NCI-H146 treated with DMSO at 0.1 percent for 48 hours (cell line): ENCODE measurements around the gene MSH6.

Experiments used
- DNase-seq: peaks from one replicate; lab custom pipeline; 2025; ENCODE audit not compliant: unreplicated experiment; lab: John Stamatoyannopoulos, UW

Gene MSH6, protein sequence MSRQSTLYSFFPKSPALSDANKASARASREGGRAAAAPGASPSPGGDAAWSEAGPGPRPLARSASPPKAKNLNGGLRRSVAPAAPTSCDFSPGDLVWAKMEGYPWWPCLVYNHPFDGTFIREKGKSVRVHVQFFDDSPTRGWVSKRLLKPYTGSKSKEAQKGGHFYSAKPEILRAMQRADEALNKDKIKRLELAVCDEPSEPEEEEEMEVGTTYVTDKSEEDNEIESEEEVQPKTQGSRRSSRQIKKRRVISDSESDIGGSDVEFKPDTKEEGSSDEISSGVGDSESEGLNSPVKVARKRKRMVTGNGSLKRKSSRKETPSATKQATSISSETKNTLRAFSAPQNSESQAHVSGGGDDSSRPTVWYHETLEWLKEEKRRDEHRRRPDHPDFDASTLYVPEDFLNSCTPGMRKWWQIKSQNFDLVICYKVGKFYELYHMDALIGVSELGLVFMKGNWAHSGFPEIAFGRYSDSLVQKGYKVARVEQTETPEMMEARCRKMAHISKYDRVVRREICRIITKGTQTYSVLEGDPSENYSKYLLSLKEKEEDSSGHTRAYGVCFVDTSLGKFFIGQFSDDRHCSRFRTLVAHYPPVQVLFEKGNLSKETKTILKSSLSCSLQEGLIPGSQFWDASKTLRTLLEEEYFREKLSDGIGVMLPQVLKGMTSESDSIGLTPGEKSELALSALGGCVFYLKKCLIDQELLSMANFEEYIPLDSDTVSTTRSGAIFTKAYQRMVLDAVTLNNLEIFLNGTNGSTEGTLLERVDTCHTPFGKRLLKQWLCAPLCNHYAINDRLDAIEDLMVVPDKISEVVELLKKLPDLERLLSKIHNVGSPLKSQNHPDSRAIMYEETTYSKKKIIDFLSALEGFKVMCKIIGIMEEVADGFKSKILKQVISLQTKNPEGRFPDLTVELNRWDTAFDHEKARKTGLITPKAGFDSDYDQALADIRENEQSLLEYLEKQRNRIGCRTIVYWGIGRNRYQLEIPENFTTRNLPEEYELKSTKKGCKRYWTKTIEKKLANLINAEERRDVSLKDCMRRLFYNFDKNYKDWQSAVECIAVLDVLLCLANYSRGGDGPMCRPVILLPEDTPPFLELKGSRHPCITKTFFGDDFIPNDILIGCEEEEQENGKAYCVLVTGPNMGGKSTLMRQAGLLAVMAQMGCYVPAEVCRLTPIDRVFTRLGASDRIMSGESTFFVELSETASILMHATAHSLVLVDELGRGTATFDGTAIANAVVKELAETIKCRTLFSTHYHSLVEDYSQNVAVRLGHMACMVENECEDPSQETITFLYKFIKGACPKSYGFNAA (N-terminal part only)

DNA sequence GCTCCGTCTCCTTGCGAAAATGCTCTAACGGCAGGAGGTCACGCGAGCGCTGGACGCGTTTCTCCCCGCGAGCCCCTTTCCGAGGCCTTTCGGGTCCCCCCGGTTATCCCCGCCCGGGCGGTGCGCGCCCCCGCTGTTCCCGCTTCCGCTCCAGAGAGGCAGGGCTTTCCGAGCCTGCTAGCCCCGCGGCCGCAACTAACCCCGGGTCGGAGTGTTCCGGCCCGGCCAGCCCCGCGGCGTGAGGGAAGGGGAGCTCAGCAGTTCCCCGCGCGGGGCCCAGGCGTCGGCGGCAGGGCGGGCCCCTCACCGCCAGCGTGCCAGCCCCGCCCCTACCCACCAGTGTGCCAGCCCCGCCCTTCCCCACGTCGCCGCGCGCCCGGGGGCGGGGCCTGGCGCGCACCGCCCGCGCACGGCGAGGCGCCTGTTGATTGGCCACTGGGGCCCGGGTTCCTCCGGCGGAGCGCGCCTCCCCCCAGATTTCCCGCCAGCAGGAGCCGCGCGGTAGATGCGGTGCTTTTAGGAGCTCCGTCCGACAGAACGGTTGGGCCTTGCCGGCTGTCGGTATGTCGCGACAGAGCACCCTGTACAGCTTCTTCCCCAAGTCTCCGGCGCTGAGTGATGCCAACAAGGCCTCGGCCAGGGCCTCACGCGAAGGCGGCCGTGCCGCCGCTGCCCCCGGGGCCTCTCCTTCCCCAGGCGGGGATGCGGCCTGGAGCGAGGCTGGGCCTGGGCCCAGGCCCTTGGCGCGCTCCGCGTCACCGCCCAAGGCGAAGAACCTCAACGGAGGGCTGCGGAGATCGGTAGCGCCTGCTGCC is at the start of gene MSH6:
TSS of gene MSH6 (plus strand) at position 475 of the 815 bp plus-strand sequence. CDS start at position 564, 89 bp downstream.
- peak; percentile 74 for DNase-seq

DNA sequence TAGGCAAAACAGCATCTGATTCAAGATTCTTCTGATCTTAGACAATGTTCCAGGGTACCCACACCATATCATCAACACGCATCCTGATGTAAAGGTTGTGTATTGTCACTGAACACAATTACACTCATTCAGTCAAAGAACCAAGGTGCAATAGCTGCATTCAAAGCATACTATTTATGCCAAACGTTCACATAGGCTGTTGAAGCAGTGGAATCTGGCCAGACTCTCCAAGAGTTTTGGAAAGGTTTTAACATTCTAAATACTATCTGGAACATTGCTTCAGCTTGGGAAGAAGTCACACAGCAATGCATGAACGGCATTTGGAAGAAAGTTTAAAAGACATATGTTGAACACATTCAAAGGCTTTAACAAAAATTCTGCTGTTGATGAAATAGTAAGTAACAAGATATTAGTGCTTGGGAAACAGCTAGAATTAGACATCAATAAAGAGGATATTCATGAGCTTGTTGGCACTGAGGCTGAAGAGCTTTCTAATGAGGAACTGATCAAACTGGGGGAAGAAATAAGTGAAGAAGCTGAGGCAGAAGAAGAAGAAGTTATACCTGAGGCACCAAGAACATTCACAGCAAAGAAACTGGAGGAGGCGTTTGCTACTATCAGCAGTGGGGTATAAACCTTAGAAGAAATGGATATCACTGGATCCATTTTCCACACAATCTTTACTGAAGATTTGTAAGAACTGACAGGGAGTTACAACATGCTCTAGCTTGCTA is 47.6 kb upstream of the MSH6 start:
- DNase-seq, result no peak

DNA sequence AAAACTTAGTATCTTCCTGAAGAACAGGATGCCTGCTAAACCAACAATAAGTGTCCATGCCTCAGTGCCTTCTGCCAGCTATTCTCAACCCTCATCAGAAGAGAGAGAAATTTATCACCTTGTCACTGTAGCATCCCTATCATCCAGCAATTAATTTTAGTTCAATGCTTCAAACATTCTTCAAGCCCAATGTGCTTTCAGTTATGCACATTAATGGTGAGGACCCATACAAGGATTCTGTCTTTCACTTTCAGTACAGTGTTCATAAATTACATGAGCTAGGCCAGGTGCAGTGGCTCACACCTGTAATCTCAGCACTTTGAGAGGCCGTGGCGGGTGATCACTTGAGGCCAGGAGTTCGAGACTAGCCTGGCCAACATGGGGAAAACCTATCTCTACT is 47.0 kb upstream of the MSH6 start:
- DNase-seq, result no peak

DNA sequence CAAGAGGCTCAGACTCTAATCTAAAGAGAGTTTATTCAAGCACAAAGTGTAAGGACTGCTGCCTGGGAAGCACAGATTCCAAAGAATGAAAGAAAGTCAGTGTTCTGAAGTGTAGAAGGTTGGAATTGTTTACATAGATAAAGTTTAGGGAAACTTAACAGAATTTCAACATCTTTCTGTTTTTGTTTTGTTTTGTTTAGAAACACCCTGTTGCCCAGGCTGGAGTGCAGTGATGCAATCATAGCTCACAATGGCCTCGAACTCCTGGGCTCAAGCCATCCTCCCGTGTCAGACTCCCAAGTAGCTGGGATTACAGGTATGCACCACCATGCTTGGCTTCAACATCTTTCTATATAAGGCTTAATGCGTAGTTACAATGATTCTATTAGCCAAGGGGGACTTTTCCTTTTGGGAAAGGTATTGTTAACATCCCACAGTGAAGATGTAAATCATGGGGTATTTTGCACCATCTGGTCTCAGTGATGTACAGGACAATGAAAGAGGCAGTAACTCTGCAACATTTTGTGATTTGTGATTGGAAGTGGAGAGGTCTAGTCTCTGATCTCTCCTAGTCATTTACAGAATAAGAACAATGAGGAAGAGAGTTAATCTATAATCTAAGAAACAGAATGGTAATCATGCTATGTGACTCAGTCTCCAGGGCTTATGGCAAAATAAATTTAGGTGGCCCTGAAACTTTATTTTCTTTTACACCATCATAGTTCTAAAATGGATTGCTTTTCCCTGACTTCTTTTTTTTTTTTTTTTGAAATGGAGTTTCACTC is 45.6 kb upstream of the MSH6 start:
- no peak for DNase-seq

DNA sequence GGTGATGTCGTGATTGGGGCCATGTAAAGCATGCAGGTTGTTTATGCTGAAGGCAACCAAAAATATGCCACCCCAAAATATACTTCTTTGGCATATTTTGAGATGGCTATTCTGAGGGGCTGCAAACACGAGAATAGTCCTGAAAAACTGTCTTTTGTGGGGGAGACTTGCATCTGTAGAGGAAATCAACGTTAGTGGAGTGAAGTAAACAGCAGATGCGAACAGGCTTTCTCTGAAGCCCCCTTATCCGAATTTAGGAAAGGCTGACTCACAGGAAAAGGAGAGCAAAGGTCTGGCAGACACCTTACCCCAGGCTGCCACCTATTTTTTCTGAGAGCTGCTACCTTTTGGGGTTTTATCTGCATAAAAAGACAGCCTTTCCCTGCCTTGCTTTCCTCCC is 44.6 kb upstream of the MSH6 start:
- DNase-seq, result no peak

DNA sequence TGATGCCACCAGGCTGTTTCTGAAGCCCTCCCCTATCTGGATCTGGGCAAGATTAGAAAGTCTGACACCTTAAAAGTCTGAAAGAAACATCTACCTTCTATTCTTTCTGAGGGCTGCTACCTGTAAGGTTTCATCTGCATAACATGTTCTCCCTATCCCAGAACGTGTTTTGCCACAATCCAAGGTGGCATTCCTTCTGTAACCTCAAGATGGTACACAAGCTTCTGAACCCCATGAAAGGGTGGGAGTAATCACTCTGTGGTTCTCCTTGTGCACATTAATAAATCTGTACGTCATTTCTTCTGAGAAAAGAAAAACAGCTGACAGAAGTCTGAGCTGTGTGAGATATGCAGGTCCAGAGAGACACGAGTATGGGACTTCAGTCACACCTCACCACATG is 41.8 kb upstream of the MSH6 start:
- DNase-seq, result no peak

DNA sequence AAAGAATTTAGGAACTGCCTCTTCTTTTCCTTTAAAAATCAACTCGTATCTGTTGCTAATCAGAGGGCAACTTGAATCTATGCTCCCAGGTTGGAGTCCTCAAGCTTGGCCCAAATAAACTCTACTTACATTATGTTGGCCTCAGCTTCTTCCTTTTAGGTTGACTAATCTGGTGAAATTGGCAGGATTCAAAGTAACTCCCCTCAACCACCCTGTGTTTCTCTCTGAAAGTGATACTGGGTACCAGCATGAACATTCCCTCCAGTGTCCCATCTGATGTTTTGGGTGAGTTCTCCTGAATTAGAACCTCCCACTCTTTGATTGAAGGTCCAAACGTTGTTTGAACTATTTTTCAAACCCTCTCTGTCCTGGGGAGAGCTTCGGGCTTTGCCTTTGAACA is 41.3 kb upstream of the MSH6 start:
- DNase-seq, result no peak

DNA sequence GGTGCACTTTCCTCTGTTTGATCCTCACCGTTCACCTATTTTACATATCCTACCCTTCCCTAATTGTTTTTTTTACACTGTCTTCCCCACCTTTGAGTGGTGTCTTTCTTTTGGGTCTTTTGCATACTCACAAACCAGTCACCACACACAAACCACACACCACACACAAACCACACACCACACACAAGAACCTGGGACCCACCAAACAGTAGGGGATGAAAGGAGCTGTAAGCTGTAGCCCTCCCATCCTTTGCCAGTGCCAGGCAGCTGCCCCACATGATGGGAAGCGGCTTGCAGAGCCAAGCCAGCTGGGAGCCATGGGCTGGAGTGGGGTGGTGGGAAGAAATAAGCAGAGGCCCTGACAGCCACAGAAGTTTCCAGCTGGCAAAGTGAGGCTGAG is 38.9 kb upstream of the MSH6 start:
- no peak for DNase-seq

DNA sequence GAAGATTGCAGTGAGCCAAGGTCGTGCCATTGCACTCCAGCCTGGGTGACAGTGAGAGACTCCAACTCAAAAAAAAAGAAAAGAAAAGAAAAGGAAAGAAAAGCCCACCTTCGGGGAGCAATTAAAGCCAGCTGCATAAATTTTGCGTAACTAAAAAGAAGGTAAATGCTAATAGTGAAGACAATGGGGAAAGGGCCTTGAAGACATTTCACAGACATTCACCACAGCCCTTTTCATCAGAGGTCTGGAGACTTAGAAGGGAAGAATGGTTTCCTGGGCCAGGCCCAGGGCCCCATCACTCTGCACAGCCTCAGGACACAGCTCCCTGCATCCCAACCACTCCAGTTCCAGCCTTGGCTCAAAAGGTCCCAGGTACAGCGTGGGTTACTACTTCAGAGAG is 35.1 kb upstream of the MSH6 start:
- no peak for DNase-seq

DNA sequence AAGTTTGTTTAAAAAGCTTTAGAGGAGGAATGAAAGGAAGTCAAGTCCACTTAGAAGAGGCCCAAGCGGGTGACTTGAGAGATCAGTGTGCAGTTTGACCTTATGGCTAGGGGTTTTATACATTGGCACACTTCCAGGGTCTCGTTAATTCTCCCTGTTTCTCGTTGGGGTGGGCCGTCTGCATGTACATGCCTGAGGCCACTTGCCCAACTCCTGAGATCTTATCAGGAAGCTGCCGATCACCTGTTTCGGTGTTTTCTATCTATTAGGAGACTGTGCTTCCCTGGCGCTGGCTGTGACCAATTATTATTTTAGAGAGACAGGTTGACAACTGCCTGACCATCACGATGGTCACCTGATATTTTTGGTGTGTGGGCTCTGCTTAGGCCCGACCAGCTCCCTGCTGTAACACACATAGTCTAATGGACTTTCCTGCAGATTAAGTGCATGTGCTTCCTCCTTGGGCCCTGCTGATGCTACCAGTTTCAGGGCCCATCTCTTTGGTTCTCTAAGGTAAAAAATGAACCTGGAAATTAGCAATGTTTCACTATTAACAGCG is 31.0 kb upstream of the MSH6 start:
- DNase-seq, result peak; percentile 11

DNA sequence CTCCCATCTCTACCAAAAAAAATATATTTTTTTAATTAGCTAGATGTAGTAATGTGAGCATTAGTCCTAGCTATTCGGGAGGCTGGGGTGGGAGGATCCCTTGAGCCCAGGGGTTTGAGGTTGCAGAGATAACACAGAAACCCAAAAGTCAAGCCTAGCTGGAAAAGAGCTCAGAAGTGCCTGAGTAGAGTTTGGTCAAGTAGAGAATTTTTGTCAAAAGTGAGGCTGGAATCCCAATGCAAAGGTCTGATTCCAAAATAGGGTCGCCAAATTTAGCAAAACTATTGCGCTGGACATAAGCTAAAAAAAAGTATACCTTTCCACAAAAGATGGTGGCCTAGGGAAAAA is 15.5 kb upstream of the MSH6 start:
- no peak for DNase-seq

DNA sequence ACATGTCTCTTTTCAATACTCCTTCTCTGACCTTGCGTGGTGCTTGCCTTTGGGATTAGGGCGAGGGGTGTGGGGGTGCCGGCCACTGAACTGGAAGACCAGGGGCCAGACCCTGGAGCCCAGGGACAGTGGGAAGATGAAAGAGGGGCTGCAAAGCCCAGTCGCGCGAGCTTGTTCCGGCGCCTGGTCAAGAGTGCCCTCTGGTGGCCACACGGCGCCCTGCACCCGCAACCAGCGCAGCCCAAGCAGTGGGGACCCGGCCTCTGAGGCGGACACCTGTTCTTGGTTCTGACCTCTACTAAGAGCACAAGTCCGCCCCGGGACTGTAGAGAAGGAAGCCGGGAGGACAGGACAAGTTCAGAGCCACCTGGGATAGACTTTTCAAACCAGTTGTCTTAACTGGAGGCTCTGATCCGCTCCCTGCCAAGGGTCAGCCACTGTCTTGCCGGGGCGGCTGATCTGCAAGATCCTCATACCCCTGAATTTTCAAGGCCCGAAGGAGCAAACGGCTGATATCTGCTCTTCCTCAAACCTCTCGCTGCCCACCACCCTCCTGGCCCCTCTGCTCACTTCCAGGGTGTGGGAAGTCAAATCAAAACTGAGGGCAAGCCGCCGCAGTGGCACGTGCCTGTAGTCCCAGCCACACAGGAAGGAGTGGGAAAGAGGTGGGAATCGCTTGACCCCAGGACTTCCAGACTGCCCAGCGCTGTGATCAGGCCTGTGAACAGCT is 14.9 kb upstream of the MSH6 start:
- peak; percentile 29 for DNase-seq

DNA sequence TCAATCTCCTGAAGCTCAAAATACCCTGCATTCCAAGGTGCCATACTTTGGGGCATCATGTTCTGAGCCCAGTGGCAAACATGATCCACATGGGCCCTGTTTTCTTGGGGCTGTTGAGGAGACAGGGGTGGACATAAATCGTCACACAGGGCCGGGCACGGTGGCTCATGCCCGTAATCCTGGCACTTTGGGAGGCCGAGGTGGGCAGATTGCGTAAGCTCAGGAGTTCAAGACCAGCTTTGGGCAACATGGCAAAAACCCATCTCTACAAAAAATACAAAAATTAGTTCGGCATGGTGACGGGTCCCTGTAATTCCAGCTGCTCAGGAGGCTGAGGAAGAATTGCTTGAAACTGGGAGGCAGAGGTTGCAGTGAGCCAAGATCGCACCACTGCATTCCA is 13.6 kb upstream of the MSH6 start:
- no peak for DNase-seq

DNA sequence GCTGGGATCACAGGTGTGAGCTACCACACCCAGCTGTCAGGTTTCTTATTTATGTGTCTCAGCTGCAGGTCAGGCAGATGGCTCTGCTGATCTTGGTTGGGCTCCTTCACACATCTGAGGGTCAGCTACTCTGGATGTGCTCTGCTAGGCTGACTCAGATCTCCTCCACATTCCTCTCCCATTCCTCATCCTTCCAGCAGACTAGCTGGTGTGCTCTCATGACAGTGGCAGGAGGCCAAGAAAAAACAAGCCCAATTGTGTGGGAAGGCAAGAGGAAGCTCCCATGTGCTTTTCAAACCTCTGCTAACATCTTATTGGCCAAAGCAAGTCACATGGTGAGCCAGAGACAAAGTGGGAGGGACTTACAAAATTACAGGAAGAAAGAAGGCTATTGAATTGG is 11.7 kb upstream of the MSH6 start:
- DNase-seq, result no peak

DNA sequence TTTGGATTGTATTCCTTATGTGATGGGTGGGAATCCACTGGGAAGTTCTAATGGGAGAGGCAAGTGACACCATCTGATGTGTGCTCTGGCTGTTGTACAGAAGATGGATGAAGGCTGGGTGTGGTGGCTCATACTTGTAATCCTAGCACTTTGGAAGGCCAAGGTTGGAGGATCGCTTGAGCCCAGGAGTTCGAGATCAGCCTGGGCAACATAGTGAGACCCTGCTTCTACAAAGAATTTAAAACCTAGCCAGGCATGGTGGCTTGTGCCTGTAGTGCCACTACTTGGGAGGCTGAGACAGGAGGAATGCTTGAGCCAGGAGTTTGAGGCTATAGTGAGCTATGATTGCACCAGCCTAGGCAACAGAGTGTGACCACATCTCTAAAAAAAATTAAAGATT is 10.6 kb upstream of the MSH6 start:
- no peak for DNase-seq

DNA sequence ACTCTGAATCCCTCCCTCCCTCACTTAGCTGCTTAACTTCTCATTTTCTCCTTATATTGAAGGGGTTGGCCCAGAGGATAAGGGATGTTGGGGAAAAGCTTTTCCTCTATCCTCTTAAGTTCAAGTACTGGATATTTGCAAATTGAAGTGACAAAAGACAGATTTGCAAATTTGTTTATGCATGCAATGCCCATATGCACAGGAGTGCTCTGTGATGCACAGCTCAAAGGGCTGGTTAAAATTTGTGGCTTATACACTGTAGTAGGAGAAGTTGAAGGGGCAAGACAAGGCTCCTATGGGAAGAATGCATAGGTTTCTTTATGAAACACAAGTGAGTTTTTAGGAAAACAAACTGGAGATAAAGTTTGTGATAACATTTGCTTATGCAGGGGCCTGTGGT is 8.4 kb upstream of the MSH6 start:
- no peak for DNase-seq

DNA sequence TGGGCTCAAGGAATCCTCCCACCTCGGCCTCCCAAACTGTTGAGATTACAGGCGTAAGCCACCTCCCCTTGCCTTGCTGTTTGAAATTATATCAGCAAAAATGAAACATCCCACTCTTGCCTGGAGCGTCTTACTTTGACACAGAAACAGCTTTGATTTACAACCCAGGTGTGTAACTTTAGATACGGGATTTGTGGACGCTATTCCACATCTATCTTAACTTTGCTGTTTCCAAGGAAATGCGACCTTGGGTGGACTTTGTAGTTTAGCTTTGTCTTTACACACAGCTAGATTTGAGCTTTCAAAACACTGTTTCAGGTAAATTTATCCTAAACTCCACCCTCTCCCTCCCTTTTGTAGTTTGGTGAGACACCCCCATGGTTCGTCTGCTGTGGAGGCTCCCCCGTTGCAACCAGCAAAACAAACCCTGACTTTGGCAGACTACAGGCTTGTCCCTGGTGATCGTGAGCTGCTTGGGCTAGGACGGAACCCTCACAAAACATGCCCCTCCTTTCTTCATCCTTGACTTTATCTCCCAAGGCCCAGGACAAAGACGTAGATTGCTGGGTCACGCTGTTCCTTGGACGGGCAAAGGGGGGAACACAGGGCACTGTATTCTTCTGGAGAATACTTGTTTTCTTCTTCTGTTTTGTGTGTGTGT is 5.5 kb upstream of the MSH6 start:
- no peak for DNase-seq
